Stimulated activated naive CD4-positive, alpha-beta T cell (primary cell): ENCODE results near the gene VASH2.
"Not testable (repeated sequence)": the region's sequence is repeated elsewhere in the genome, so short reads cannot be mapped to it uniquely, and the experiment has no call there.

Experiments used
- DNase-seq, 6 experiments: peaks; one replicate each; lab custom pipeline; 2025; lab: John Stamatoyannopoulos, UW

The VASH2 gene

DNA sequence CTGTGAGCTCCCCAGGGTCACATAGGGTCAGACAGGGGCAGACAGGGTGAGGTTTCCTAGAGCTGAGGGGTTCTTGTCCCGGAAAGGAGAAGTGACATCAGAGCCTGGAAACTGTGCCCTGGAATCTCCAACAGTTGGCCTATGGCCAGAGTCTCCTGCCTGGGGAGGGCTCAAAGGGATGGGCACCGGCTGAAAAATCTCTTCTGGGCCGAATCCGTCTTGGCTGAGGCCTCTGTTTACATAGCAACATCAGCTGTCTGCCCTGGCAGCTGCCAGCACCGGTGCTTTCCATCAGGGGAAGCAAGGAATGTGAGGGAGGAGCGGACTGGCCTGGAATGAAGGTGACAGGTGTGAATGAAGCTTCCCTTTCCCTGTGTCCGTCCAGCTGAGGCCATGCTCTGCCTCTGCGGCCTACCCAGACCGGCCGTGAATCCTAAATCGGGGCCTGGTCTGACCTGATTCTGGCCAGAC lies 30.7 kb downstream of the VASH2 start:
- DNase-seq = no peak

DNA sequence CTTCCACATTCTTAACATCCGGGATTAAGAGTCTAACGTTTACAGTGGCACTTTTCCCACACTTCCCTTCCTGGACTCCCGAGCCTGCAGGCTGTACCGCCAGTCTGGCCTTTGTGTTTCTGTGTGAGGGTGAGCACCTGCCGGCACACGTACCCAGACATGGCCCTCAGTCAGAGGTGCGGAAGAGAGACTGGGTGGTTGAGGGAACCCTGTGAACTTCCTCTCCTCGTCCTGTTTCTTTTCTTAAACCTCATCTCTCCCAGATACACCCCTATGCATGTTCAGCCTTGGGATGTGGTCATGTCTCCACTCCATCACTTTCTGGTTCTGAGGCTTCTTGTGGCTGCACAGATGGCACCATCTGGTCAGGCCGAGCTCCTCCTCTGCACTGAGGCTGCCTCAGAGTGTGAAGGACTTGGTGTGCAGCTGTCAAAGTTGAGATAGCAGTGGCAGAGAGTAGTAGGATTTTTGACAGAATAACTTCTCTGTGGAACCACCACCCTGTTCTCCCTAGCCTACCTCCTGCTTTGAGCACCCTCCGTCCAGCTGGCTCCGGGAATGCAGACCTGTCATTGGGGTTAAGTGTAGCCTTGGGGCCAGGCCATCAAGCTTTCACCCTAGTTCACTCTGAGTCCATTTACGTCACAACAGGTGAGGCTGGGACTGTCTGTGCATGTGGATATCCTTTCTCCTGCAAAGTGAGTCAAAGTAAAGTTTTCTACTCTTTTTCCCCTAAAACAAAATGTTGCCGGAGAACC lies 31.4 kb downstream of the VASH2 start:
- DNase-seq = no peak

DNA sequence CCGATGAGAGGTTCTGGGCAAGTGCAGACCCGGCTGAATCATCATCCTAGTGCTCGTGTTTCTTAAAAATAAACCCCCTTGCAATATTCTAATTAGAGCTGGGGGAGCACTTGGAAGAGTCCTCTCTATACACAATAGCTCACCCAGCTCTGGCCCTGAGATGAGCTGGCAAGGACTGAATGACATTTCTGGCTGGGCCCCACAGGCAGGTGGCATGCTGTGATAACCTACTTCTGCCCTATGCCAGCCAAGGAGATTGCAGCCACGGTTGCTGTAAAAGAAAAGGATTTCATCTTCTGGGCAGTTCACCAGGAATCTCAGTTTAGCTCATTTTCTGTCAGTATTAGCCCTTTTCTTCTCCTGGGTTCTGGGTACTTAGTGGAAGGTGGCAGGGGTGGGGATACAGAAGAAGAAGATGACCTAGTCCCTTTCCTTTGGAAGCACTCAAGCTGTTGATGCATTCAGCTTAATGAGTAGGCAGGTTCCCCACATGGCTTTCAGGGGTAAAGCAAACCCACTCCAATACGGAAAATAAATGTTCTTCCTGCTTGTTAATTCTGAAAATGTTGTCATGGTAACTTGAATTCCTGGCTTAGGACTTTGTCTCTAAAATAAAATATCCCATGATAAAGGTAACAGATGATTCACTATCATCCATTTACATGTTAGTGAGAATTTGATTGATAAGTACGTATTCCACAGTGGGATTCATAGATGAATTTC lies 32.2 kb downstream of the VASH2 start:
- DNase-seq = no peak

DNA sequence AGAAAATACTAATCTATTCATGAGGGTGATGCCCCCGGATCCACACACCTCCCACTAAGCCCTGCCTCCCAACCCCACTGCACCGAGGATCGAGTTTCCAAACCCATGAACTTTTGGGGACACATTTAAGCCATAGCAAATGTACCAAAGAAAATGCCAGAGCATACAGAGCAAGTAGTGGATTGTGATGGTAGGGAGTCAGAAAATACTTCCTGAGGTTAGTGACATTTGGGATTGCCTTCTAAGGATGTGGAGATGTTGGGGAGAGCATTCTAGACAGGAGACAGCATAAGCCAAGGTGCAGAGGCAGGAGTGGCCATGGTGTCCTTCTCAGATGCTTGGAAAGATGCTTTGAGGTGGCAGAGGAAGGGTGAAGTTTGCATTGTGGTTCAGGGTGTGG lies 33.1 kb downstream of the VASH2 start:
- DNase-seq = no peak

DNA sequence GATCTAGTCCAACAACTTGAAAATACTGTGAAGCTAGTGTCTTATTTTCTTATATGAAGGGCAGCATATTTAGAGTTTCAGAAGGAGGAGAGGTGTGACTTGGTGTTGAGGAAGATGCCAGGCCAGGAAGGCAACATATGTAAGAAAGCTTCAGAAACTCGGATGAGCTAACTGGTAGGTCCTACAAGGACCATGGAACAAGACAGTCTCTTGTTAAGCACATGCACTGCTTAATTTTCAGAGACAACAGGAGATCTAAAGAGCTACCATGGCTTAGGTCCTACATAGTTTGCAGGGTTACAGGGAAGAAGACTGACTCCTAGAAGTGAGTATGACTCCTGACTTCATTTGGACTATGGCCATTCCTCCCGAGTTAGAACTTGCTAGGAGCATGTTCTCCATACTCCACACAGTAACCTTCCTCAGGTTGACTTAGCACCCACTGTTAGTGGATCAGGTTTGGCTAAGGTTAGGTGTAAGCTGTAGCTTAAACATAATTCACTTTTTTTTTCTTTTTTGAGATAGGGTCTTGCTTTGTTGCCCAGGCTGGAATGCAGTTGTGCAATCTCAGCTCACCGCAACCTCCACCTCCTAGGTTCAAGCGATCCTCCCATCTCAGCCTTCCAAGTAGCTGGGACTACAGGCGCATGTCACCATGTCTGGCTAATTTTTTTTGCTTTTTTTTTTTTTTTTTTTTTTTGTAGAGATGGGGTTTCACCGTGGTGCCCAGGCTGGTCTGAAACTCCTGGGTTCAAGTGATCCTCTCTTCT lies 34.4 kb downstream of the VASH2 start:
- DNase-seq = no peak

DNA sequence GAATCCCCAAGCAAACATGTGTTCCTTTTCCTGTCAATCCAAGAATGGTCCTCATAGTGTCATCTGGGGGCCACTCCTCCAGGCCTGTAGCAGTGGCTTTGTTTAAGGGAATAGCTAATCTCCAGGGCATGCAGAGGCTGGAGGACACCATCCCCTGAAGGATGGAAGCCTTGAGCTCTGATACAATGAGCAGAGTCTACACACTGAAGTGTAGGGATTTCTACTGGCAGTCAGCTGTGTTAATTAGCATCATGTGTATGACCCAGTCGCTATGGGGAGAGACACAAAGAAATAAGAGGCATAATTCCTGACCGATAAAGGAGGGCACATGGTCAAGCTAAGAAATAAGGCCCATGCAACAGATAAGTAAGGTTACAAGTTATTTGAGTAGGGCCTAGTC lies 36.2 kb downstream of the VASH2 start:
- no peak for DNase-seq

DNA sequence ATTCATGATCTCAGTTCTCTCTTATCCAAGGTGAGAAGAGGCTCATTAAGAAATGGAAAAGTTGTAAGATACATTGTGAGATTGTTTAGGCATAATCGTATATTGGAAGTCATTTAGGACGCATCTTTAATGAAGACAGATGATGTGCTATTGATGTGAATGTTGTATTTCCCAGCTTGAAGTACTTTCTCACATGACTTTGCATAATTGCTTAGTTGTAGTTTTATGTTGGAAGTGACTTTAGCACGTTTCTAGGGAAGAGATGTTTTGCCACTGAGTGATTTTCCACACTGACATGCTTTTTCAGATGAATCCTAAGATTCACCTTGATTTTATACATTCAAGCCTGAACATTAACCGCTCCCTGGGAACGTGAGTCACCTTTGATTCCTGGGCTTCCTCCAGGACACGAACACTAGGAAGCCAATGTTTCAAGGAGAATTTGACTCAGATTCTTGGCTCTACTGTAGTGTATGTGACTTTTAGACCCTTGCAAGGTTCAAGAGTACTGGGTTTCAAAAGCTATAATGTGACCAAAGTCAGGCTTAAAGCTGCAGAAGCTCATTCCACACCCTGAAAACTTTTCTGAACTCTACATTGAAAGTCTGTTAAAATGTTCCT lies 37.5 kb downstream of the VASH2 start:
- no peak for DNase-seq

DNA sequence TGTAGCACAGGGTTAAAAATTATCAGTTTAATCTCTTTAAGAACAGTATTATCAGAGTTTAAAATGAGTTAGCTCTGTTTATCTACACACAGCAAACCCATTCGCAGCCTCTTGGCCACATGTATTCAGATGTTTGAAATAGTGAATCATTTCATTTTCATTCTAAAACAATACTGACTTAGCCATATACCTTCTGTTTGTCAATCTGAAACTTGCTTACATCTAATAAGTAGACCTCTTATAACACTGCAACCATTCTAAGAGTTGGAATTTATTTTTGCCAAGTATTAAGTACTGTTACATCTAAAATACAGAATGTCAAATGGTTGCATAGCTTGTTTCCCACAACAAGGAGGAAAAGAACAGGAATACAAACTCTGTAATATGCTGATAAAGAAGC lies 39.9 kb downstream of the VASH2 start:
- DNase-seq = no peak

DNA sequence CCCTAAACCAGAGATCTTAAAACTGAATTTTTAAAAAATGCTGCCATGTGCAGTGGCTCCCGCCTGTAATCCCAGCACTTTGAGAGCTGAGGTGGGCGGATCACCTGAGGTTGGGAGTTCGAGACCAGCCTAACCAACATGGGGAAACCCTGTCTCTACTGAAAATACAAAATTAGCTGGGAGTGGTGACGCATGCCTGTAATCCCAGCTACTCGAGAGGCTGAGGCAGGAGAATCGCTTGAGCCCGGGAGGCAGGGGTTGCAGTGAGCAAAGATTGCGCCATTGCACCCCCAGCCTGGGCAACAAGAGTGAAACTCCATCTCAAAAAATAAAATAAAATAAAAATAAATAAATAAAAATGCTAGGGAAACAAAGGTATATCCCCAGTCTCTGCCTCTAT lies 43.6 kb downstream of the VASH2 start:
- DNase-seq = not testable (repeated sequence)

DNA sequence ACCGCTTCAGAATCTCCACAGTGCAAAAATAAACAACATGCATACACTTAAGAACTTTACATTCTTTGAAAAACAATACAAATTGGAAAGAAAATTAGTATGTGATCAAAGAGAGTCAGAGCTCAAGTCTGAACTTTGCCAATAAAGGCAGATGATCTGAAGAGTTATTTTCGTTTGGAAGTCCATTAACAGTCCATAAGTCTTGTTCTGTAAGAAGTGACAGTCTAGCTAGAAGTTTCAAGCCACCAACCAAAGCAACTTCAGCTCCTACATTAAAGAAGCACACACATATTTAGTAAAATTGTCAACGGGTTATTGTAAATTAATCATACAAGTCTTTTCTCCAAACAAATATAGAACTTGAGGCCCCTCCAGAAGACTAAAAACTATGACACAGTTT lies 44.6 kb downstream of the VASH2 start:
- DNase-seq = no peak

DNA sequence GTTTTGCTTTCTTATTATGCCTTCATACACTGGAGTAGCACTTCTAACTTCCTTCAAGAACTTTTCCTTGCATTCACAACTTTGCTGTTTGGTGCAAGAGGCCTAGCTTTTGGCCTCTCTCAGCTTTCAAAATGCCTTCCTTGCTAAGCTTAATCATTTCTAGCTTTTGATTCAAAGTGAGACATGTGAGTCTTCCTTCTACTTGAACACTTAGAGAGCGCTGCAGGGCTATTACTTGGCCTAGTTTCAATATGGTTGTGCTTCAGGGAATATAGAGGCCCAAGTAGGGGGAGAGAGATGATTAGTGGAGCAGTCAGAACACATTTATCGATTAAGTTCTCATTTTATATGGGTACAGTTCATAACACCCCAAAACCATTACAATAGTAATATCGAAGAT lies 52.9 kb downstream of the VASH2 start:
- no peak for DNase-seq

DNA sequence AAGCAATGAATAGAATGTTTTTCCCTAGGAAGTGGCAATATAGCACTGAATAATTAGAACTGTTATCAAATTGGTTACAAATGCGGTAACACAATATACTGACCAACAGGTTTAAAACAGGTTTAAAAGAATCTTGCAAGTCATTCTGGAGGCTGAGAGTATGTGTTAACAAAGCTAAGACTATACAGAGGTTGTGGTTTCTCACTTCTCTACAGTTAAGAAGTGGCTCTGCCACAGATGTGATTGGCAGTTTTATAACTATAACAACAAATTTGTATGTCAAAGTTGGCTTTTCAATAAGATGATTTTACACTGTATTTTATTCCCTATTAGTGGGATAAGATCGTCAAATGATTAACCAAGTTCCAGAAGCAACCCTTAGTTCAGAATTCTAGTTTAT lies 58.2 kb downstream of the VASH2 start:
- no peak for DNase-seq

DNA sequence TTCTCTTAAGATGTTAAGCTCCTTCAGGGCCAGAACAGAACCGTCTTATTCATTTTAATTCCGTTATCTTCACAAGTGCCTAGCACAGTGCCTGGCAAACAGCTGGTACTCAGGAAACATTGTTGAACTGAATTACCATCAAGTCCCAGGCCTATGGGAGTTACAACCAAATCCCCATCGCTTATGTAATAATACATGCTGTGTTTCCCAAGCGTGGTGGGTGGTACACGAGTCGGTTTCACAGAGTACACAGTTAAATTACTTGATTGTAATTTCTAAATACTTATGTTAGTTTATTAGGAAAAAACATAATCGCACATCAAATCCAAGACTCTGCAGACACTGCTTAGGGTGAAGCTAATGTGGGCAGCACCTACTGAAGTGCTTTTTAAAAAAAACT lies 64.3 kb downstream of the VASH2 start:
- peak in 1 of 6 experiments; percentile 43 for DNase-seq

DNA sequence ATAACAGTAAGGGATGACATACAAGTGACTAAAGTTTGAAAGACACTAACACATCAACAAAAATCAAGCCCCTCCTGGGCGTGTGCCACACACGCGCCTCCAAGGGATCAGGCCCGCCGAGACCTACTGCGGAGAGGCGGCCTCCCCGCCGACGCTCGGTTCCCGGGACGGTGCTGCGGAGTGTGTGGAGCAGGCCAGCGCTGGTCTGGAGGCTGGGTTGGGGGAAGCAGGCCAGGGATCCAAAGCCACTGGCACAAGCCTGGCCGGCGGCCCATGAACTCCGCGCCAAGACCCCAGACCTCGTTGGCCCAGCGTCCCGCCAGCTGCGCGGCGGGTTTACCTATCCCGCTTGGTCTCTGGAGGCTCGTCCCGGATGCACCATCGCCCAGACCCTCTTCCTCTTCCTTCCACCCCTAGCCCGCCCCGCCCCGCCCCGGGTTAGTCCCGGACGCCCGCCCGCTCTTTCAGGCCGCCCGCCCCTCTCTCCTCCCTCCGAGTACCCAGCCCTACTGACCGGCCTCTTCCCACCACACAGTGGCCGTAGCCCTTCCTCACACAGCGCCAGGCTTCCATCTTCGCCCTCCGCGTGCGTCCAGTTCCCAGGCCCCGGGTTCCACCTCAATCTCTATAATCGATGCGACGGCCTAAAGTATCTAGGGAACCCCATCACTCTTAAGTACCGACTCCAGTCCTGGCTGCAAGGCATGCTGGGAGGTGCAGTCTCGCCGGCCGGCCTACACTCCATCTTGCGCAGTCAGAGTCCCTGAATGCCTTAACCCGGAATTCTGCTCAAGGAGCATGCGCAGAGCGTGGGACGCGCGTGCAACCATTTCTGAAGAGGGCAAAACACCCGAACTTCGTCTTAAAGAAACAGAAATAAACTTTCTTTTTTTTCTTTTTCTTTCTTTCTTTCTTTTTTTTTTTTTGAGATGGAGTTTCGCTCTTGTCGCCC lies 65.0 kb downstream of the VASH2 start, which contains the start of gene ANGEL2:
Gene ANGEL2 (minus strand): TSS at position 769 of the 952 bp plus-strand sequence. CDS start 196 bp downstream, at position 573.
- DNase-seq = peak; percentile 87 to 95 (median 94)

DNA sequence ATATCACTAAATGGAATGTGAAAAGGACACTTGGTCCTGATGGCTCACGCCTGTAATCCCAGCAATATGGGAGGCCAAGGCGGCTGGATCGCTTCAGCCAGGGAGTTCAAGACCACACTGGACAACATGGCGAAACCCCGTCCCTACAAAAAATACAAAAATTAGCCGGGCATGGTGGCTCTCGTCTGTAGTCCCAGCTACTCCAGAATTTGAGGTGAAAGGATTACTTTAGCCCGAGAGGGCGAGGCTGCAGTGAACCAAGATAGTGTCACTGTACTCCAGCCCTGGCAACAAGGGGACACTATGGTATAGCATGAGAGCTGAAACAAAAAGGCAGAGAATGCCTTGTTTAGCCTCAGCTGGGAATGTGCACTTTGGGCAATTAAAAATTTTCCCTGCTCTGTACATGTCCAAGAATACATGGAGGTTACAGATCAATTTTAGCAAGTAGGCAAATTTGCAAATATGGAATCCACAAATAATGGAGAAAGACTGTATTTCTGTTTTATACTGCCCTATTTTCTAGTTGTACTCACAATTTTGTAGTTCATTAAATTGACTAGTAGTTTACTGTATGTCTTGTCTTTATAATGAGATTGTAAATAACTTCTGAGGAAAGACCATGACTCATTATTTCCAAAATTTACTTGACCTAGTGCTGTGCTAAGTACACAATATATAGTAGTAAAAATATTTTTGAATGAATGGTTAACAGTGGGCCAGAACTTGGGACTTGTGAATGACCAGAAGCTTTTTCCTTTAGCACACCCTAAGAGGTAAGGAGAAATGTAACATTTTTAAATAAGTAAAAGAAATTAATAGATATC lies 67.3 kb downstream of the VASH2 start:
- DNase-seq = no peak

DNA sequence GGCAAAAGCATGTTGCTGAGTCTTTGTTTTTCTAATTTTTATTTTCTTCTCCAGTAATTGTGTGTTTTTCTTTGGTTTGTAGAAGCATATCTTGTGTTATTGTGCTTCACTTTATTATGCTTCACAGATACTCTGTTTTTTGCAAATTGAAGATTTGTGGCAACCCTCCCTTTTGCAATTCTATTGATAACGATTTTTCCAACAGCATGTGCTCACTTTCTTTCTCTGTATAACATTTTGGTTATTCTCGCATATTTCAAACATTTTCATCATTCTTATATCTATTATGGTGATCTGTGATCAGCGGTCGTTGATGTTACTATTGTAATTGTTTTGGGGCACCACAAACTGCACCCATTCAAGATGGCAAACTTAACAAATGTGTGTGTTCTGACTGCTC lies 69.1 kb downstream of the VASH2 start:
- no peak for DNase-seq

DNA sequence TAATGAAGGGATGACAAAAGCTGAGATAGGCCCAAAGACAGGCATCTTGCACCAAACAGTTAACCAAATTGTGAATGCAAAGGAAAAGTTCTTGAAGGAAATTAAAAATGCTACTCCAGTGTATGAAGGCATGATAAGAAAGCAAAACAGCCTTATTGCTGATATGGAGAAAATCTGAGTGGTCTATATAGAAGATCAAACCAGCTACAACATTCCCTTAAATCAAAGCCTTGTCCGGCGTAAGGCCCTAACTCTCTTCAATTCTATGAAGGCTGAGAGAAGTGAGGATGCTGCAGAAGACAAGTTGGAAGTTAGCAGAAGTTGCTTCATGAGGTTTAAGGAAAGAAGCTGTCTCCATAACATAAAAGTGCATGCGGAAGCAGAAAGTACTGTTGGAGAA lies 69.7 kb downstream of the VASH2 start:
- DNase-seq = no peak

DNA sequence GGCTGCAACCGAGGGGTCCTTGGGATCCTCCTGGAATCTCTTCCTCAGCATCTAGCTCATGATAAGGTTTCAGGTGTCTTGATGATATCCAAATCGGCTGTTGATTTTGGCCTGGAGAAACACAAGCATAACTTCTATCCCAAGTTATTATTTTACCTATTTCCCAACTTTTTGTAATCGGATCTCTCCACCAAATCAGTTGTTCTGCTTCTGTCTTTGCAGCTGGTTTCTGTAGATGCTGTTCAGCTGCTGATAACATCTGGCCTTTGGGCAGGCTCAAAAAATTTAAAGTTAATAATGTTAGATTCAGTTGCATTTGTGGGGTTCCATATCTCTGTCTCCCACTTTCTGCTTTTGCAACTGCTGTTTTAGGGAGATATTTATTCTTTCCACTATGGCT lies 76.7 kb downstream of the VASH2 start:
- DNase-seq = not testable (repeated sequence)

DNA sequence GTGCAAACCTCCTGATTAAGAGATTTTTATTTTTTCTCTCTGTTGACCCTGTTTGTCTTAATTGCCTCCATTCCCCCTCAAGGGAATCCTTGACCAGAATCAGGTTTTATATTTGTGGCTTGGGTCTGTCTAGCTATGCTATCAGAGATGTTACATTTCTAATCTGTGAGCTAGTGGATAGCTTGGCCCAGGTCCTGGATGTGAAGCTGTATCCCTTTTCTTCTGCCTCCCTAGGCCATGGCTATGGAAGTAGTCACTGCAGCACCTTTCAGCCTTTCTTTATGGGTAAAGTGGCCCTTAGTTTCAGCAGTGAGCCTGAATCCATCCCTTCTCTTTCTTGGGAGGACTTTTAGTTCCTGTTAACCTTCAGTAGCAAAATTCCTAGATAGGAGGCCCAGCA lies 82.3 kb downstream of the VASH2 start:
- DNase-seq = no peak

DNA sequence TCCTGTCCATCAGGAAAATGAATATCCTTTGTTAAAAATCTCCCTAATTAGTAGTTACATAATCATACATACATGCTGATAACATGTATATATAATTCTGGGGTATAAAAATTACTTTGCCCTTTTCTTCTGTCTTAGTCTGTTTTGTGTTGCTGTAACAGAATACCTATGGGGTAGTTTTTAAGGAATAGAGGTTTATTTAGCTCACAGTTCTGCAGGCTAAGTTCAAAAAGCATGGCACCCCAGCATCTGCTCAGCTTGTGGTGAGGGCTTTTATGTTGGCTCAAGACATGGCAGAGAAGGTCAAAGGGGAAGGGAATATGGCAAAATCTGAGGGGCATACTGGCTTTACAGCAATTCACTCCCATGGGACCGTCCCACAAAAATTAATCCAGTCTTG lies 84.4 kb downstream of the VASH2 start:
- no peak for DNase-seq
